ENCODE data around the gene GRK2.

GRCh38 chr11:67298786-67299185 lies 32.5 kb downstream of the GRK2 start:
- TF ChIP-seq CTCF (IDR thresholded peaks at IDR 0.05; ENCODE audit: low read depth, low read length) (no peak), EZH2phosphoT487 (IDR thresholded peaks at IDR 0.05; ENCODE audit: low read depth) (no peak)
